ENCODE measurements around the gene PAM. TPM values are rescaled to one million over a fixed set of nuclear protein-coding genes. Genes with fewer than 3 reads are reported as not detected.

PAM gene
- total and polyA plus RNA-seq, 2 donors from 2014 or later = 158 to 293 TPM

DNA sequence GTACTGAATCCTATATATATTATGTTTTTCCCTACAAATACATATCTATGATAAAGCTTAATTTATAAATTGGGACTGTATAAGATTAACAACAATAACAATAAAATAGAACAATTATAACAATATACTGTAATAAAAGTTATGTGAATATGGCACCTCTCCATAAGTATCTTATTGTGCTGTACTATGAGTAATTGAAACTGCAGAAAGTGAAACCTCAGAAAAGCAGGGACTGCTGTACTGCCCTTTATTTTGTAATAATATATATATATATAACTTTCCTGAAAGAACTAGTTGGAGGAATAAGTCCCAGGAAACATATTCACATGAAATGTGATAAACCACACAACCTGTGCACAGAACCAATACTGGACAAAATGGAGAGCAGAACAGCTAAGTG is 77.3 kb downstream of the PAM start:
- Histone ChIP-seq H3K4me1 (ENCODE audit: control insufficient read depth in 2 of 3, insufficient read depth in 2 of 3, low read depth in 1 of 3, low read length in 3 of 3) (no peaks in the 10 kb centered on the region), H3K36me3 (ENCODE audit: control insufficient read depth in 2 of 3, insufficient read depth in 3 of 3, low read length in 3 of 3) (no peaks in the 10 kb centered on the region), H3K27me3 (ENCODE audit: control insufficient read depth, insufficient read depth, low read length) (no peaks in the 10 kb centered on the region), H3K9ac (ENCODE audit: low read length in 3 of 3) (no peak overlapping the region), H3K4me3 (ENCODE audit: low read length in 3 of 3) (no peak overlapping the region), H3K9me3 (ENCODE audit: control insufficient read depth in 2 of 3, insufficient read depth in 1 of 3, low read length in 3 of 3) (no peaks in the 10 kb centered on the region), H3K27ac (ENCODE audit: low read depth in 2 of 2, low read length in 2 of 2) (no peak overlapping the region)
- intact Hi-C loops (cut with DNase I) = no loop called here
- DNase-seq (no peak), FAIRE-seq (no peak)
- TF ChIP-seq CTCF (IDR thresholded peaks at IDR 0.05; ENCODE audit: borderline replicate concordance, extremely low read depth, insufficient read depth) = no peak

GRCh38 chr5:102833146-102833545 is 78.0 kb downstream of the PAM start:
- intact Hi-C loops (cut with DNase I) = no loop called here
- no peaks in the 10 kb centered on the region for H3K36me3 ChIP-seq (ENCODE audit: control insufficient read depth in 2 of 3, insufficient read depth in 3 of 3, low read length in 3 of 3)
- no peaks in the 10 kb centered on the region for H3K4me1 ChIP-seq (ENCODE audit: control insufficient read depth in 2 of 3, insufficient read depth in 2 of 3, low read depth in 1 of 3, low read length in 3 of 3)
- DNase-seq = no peak
- no peaks in the 10 kb centered on the region for H3K9me3 ChIP-seq (ENCODE audit: control insufficient read depth in 2 of 3, insufficient read depth in 1 of 3, low read length in 3 of 3)
- H3K9ac ChIP-seq (ENCODE audit: low read length in 3 of 3) = no peak overlapping the region
- TF ChIP-seq CTCF (IDR thresholded peaks at IDR 0.05; ENCODE audit: borderline replicate concordance, extremely low read depth, insufficient read depth) = no peak
- H3K4me3 ChIP-seq (ENCODE audit: low read length in 3 of 3) = no peak overlapping the region
- FAIRE-seq = no peak
- no peak overlapping the region for H3K27ac ChIP-seq (ENCODE audit: low read depth in 2 of 2, low read length in 2 of 2)
- no peaks in the 10 kb centered on the region for H3K27me3 ChIP-seq (ENCODE audit: control insufficient read depth, insufficient read depth, low read length)

DNA sequence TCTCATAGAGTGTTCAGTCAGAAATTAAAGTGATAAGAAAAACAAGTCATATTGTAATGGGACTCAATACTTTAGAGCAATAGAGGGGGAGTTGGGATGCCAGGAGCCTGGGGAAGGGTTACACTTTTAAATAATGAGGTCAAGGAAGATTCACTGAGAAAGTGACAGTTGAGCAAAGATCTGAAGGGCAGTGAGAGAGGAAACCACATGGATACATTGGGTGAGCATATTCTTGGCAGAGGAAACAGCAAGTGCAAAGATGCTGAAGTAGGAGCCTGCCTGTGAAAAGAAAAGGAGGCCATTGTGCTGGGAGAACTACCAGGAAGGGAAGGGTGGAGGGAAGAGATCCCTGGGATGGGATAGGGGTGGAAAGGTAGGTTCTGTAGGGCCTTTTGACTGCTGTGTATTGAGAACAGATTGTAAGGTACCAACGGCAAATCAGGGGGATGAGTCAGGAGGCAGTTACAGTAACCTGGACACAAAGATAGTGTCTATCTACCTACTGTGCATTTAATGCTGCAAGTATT is 79.4 kb downstream of the PAM start:
- Histone ChIP-seq H3K36me3 (ENCODE audit: control insufficient read depth in 2 of 3, insufficient read depth in 3 of 3, low read length in 3 of 3) (no peaks in the 10 kb centered on the region), H3K27ac (ENCODE audit: low read depth in 2 of 2, low read length in 2 of 2) (no peak overlapping the region), H3K9ac (ENCODE audit: low read length in 3 of 3) (no peak overlapping the region), H3K27me3 (ENCODE audit: control insufficient read depth, insufficient read depth, low read length) (no peaks in the 10 kb centered on the region), H3K4me1 (ENCODE audit: control insufficient read depth in 2 of 3, insufficient read depth in 2 of 3, low read depth in 1 of 3, low read length in 3 of 3) (no peaks in the 10 kb centered on the region), H3K9me3 (ENCODE audit: control insufficient read depth in 2 of 3, insufficient read depth in 1 of 3, low read length in 3 of 3) (no peaks in the 10 kb centered on the region), H3K4me3 (ENCODE audit: low read length in 3 of 3) (no peak overlapping the region)
- TF ChIP-seq CTCF (IDR thresholded peaks at IDR 0.05; ENCODE audit: borderline replicate concordance, extremely low read depth, insufficient read depth) = no peak
- no peak for FAIRE-seq
- no peak for DNase-seq
- intact Hi-C loops (cut with DNase I) = no loop called here

DNA sequence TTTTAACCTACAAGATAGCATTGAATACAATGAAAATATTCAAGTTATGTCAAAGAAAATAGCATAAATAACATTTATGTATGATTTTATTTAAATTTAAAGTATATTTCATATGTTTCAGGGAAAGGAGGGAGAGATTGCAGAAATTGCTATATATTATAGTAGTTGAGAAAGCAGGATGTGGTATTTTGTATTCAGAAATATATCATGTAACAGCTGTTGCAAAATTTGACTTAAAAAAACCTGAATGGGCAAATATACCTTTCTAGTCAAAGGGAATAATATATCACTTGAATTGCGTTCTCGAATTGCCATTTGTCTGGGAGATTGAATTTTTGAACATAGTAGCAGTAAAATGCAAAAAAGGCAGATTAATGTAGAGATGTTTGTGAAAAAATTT is 80.6 kb downstream of the PAM start:
- Histone ChIP-seq H3K27ac (ENCODE audit: low read depth in 2 of 2, low read length in 2 of 2) (no peak overlapping the region), H3K9ac (ENCODE audit: low read length in 3 of 3) (no peak overlapping the region), H3K4me1 (ENCODE audit: control insufficient read depth in 2 of 3, insufficient read depth in 2 of 3, low read depth in 1 of 3, low read length in 3 of 3) (no peaks in the 10 kb centered on the region), H3K36me3 (ENCODE audit: control insufficient read depth in 2 of 3, insufficient read depth in 3 of 3, low read length in 3 of 3) (no peaks in the 10 kb centered on the region), H3K9me3 (ENCODE audit: control insufficient read depth in 2 of 3, insufficient read depth in 1 of 3, low read length in 3 of 3) (no peaks in the 10 kb centered on the region), H3K27me3 (ENCODE audit: control insufficient read depth, insufficient read depth, low read length) (no peaks in the 10 kb centered on the region), H3K4me3 (ENCODE audit: low read length in 3 of 3) (no peak overlapping the region)
- FAIRE-seq (no peak), DNase-seq (no peak)
- TF ChIP-seq CTCF (IDR thresholded peaks at IDR 0.05; ENCODE audit: borderline replicate concordance, extremely low read depth, insufficient read depth) = no peak
- intact Hi-C loops (cut with DNase I) = no loop called here

Measured in kidney (tissue), 14 donors.